Measurements from ENCODE around the gene C1RL.

C1RL gene

GRCh38 chr12:7091171-7091570 is 17.8 kb downstream of the C1RL start:
- DNase-seq, result no peak

GRCh38 chr12:7090222-7090998 is 18.6 kb downstream of the C1RL start:
- no peak for DNase-seq

GRCh38 chr12:7089196-7089871 is 19.7 kb downstream of the C1RL start:
- DNase-seq, result no peak

DNA sequence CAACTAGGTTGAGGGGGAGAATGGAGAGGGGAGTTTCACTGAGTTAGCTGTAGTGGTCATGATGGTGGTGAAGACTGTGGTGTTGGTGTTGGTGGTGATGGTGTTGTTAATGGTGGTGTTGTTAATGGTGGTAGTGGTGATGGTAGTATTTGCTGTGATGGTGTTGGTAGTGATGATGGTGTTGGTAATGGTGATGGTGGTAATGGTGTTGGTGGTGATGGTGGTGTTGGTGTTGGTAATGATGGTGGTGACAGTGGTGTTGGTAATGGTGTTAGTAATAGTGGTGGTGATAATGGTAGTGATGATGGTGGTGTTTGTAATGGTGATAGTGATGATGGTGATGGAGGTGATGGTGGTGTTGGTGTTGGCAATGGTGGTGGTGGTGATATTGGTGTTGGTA is 25.9 kb downstream of the C1RL start:
- DNase-seq, result no peak

GRCh38 chr12:7081037-7081436 is 28.0 kb downstream of the C1RL start:
- no peak for DNase-seq

DNA sequence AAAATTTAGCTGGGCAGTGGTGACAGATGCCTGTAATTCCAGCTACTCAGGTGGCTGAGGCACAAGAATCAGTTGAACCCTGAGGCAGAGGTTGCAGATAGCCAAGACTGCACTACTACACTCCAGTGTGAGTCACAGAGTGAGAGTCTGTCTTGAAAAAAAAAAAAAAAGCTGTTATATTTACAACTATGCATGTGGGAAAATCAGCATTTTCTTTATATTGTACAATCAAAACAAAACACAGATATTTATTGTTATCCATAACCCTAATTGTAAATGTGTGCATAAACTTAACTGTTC is 29.2 kb downstream of the C1RL start:
- DNase-seq, result no peak

DNA sequence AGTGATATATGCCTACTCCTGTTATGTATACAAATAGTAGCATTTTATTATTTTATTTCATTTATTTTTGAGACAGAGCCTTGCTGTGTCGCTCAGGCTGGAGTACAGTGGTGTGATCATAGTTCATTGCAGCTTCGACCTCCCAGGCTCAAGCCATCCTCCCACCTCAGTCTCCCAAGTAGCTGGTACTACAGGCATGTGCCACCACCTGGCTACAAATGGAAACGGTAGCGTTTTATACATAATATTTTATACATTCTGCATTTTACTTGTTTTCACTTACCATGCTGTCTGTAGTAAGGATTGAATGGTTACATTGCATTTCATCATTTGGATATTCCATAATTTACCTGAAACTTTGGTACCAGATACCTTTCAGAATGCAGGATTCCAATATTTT is 30.9 kb downstream of the C1RL start:
- DNase-seq, result no peak

- no peak for DNase-seq
Measured at GRCh38 chr12:7076493-7076892, 32.5 kb downstream of the C1RL start.

DNA sequence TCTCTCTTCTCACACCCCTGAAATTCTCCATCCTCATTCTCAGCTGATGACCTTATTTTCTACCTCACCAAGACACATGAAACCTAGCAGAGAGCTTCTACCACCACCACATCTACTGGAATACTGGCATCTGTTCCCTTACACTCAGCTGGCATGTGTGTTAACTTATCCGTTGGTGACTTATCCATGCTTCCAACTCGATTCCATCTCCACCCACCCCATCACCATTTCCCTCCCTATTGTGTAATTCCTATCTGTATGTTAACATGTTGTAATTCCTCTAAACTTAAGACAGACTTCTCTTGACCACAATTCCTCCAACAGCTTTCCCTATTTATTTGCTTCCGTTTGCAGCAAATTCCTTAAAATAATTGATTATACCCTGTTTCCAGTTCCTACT is 33.1 kb downstream of the C1RL start:
- no peak for DNase-seq

DNA sequence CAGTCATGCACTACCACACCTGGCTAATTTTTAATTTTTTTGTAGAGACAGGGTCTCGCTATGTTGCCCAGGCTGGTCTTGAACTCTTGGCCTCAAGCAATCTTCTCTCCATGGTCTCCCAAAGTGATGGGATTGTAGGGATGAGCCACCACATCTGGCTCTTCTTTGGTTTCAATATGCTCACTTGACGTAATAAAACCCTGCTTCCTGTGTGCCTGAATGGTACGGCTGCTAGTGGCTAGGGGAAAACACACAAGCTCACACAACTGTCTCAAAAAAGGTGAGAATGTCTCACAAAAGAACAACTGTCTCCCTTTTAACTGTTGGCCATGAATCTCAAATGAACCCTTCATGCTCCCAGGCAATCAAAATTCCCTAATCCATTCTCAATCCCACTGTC is 33.5 kb downstream of the C1RL start:
- DNase-seq, result no peak

DNA sequence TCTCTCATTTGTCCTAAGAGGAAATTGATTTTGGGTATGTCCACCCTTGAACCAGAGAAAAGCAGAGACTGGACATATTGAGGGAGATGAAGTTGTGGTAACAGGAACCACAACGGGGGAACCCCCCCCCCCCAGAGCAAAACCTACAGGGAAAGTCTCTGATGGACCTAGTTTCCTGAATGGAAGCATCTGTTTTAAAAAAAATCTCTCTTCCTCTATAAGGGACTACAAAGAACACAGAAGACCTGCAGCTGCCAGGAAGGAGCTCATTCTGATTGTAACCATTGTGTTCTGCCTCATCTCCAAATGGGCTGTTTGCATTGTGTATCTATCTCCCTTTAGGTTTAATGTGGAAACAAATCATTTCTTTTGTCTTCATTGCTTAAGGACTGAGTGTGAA is 35.1 kb downstream of the C1RL start:
- no peak for DNase-seq

DNA sequence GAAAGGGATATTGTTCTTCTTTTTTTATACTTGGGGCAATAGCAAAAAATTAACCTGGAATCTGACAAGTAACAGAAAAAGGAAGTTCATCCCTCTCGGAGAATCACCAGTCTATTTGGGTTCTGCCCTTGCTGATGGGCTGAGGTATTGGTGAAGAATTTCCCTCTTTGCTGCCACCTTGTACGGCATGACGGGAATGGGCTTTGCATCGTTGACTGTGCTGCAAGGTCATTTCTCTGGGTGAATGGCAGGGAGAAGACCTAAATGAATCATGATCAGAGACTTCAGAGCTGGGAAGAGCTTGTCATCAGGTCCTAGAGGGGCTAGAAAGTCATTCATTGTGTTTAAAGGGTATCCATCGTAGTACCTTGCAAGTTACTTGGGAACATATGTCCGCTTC is 36.5 kb downstream of the C1RL start:
- no peak for DNase-seq

DNA sequence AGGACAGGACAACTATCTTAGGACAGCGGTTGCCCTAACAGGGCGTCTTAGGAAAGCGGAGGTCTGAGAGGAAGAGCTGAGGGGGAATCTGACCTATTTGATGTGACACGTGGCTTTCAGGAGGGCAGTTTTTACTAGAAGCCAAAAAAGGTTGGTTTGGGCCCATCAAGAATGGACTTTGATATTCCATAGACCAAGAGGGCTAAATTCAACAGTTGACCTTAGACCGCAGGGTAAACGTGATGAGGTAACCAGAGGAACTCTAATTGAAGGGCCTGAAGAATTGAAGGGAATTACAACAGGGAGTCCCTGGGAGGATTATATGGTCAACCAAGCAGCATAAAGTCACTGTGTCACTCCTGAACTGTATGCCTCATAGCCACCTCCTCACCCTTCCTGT is 37.0 kb downstream of the C1RL start:
- DNase-seq, result no peak

- DNase-seq, result no peak
Measured at GRCh38 chr12:7069386-7069785, 39.6 kb downstream of the C1RL start.

DNA sequence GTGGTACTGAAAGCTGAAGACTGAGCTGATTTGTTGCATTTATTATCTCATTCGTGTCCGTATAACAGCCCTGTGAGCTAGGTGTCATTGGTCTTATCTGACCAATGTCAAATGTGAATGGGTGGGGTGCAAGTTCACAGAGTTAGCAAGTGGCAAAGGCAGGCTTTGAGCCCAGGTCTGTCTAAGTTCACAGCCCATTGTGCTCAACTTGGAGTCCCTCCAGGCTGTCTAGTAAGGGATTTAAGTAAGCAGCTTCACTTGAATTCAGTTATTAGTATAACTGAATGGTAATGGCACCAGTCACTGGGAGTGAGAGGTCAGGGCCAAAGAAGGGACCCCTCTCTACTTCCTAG is 40.0 kb downstream of the C1RL start:
- no peak for DNase-seq

- no peak for DNase-seq
Measured at GRCh38 chr12:7068240-7068993, 40.6 kb downstream of the C1RL start.

DNA sequence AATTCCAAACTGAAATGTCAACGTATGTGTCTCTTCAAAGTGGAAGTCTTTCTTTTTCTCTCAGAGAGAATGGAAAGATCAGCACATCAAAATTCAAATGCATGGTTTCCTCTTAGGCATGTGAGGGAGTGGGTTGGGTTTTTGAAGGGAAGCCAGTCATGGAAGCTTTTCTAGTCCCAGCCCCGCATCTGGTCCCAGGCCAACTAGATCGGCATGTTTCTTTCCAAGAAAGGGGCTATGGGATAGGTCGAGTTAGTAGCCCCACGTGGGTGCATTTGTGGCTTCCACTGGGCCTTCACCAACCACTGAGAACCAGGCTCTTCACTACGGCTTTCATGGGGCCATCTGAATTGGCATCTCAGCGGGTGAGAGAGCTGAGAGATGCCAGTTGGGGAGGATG is 41.9 kb downstream of the C1RL start:
- DNase-seq, result no peak

- DNase-seq, result no peak
Measured at GRCh38 chr12:7066596-7066995, 42.4 kb downstream of the C1RL start.

DNA sequence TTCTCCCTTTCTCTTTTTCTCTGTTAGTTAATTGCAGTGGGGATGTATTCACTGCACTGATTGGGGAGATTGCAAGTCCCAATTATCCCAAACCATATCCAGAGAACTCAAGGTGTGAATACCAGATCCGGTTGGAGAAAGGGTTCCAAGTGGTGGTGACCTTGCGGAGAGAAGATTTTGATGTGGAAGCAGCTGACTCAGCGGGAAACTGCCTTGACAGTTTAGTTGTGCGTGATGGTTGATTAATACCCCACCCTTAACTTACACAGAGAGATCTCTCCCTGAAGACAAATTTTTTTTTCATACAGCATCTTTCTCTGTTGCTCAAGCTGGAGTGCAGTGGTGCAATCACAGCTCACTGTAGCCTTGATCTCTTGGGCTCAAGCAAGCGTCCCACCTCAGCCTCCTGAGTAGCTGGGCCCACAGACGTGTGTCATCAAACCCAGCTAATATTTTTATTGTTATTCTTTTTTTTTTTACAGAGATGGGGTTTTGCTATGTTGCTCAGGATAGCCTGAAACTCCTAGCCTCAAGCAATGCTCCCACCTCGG is 43.9 kb downstream of the C1RL start:
- DNase-seq, result no peak

DNA sequence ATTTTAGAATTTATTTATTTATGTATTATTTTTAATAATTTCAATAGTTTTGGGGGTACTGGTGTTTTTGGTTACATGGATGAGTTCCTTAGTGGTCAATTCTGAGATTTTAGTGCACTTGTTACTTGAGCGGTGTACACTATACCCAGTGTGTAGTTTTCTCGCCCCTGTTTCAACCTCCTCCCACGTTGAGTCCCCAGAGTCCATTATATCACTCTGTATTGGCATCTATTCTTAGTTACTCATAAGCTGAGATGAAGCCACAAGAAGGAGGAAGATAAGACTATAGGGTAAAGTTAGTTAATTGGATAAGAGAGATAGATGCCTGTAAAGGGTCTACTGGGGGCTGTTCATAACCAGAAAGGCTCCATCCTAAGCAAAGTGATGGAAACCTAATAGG is 44.5 kb downstream of the C1RL start:
- DNase-seq, result no peak

DNA sequence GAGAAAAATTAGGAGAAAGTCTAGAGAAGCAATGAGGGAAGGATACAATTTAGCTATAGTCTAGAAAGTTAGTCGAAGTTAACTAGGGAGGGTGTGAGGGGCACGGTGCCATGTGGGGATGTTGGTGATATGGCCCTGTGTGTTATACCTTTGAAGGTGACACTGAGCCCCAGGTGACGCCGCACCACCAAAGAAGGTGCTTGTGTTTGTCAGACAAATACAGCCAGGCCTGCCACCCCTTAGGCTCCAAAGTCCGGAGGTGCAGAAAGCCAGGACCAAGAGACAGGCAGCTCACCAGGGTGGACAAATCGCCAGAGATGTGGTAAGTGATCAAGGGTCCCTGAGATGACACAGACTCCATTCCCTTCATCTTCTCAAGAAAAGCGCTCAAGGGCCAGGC is 47.4 kb downstream of the C1RL start:
- no peak for DNase-seq

- no peak for DNase-seq
Measured at GRCh38 chr12:7061138-7061537, 47.9 kb downstream of the C1RL start.

DNA sequence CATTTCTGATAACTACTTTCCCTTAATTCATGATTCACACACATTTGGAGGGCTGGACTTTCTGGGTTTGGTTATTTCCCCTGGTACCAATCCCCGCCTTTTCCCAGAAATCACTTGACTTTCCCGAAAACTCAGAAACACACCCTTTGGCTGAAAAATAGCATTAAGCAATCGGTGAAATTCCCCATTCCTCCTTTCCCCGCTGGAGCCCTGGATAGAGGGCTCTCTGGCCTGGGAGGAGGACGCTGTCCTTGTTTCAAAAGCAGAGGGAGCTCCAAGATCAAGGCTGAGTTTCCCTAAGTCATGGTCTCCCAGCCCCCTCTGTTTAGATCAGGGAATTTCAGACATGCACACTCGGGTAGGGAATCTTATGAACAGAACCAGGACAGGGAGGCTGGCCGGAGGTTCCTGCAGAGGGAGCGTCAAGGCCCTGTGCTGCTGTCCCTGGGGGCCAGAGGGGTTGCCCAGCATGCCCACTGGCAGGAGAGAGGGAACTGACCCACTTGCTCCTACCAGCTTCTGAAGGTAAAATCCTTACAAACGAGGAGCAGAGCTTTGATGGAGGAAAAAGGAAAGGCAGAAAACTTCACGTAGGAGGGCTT is 48.6 kb downstream of the C1RL start, which contains the start of gene C1S:
C1S (plus strand) TSS at position 366 of the 602 bp plus-strand sequence. CDS start 1,195 bp downstream, outside the sequence.
- no peak for DNase-seq

- no peak for DNase-seq
Measured at GRCh38 chr12:7059780-7060179, 49.2 kb downstream of the C1RL start.
